Islet of Langerhans (tissue), 1 donor: ENCODE measurements around the gene SHISA2.

Experiments
- FAIRE-seq: peaks from one replicate; lab custom pipeline; 2011; peaks lifted over from hg19 to GRCh38; lab: Jason Lieb, UNC

The SHISA2 gene

DNA sequence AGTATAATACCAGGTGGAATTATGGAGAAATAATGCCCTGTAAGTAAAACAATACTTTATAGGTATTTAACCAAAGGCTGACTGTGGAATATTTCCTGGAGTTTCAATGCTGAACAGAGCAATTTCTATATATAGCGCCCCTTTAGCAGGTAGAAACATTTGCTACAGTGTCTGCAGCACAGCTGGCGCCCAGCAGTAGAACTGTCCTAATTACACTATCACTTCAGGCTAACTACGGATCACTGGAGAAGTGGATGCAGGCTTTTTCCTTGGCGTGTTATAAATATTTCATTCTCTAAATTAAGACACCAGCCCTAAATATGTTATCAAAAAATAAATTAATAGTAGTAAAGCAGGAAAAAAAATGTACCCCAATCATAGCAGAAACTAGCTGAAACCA, 3.1 kb downstream of the SHISA2 start:
- peak; percentile 58 for FAIRE-seq

DNA sequence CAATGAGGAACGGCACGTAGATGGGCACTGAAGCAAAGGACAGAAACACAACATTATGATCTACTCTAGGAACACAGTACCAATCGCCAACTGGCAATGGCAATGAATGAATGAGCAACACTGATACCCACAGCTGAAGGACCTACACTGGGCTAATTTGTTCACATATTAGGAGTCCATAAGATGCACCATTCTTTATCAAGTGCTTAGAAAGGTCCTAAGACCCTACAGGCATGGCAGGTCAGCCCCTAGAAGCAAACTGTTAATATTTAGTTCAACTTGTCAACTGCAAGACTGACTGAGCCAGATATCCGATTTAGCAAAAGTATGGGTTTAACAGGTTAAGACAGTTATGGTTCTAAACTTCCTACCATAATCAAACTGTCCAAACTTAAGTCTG, 4.8 kb downstream of the SHISA2 start:
- no peak for FAIRE-seq

DNA sequence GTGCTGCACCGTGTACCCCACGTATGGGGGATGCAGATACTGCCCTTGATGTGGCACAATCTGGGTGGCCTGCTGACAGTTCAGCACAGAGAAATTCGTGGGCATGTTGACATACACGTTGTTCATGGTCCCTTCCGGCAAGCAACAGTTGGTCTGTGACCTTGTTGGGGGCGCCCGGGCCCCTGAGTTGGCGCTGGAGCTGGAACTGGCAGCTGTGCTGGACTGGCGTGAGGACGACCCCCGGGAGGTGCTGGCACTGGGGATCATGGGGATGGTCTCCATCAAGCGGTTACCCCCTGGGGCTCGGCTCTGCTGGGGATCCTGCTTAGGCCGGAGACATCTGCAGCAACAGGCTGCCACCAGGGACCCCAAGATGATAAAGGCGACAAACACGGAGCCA, 5.2 kb downstream of the SHISA2 start:
- no peak for FAIRE-seq

DNA sequence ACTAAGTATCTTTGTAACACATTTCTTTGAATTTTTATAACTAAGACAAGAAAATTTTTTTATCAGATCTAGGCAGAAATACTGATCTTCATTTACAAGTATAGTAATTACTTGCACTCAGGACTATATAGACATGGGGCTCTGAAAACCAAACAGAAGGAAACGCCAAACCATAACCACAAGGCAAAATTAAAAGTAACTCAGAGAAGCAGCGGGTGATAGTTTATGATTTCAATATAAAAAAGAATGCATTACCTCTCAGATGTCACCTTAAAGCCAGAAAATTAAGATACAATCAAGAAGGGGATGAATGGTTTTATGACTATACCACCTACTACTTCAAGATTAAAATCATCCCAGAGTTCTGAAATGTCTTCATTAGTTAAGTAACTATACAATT, 6.7 kb downstream of the SHISA2 start:
- FAIRE-seq: no peak

DNA sequence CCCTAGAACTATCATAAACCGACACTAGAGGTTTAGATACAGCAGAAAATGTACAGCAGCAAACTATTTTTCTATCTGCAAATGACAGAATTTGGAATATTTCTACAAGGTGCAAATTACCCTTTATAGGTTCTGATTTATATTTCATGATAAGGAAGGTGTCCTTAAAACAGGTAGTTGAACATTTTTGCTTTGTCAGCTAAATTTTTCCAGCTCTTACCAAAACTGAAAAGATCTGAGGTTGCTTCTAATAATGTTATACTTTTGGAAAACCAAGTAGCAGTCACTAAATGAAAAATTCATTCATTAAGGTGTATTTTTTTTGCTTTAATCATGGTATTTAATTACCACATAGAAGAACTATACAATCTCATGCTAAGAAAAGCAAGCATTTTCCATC, 9.0 kb downstream of the SHISA2 start:
- no peak for FAIRE-seq

DNA sequence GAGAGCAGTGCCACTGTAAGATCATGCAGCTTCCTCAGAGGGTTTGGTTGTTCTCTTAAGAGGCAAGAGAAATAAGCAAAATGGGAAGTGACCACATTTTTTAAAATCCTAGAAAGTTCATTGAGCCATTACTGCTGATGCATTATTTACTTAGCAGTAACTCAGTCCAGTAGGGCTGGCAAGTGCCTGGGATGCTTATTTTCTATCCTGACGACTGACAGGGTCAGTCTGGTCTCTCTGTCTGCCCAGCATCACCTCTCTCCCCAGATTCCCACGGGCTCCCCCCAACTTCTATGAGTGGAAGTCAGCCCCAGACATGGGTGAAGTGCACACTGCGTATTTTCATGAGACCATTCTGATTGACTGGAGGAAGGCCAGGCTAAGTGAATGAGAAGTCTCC, 10.4 kb downstream of the SHISA2 start:
- FAIRE-seq: no peak

DNA sequence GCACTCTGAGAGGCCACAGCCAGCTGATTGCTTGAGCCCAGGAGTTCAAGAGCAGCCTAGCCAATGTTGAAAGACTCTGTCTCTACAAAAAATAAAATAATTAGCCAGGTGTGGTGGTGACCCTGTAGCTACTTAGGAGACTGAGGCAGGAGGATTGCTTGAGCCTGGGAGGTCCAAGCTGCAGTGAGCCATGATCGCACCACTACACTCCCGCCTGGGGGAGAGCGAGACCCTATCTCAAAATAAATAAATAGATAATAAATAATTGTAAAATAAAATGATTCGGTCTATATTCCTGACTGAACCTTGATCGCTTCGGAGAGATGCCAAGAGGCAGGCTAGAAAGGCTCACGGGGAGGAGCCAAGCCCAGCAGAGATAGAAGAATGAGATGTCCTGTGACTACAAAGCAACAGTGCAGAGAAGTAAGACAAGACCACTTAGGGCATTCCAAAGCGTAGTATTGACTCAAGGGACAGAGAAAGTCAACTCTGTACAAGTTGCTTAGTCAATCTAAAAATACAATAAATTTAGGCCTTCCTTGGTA, 12.8 kb downstream of the SHISA2 start:
- no peak for FAIRE-seq

DNA sequence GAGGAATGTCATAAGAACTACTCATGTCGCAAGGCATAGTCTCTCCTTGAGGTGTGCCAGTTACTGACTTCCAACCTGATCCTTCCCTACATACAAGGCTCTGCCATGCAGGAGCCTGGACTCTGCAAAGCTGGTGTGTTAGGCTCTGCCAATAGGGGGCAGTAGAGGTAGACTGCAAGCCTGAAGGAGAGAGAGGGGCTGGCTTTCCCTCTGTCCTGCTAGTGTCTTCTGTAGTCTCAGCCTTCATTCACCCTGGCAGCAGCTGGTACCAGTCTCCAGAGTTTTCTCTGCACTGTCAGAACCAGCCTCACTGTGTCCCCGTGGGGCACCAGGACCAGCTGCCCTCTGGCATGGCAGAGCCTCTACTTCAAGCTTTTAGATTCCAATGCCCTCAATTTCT, 14.5 kb downstream of the SHISA2 start:
- no peak for FAIRE-seq

DNA sequence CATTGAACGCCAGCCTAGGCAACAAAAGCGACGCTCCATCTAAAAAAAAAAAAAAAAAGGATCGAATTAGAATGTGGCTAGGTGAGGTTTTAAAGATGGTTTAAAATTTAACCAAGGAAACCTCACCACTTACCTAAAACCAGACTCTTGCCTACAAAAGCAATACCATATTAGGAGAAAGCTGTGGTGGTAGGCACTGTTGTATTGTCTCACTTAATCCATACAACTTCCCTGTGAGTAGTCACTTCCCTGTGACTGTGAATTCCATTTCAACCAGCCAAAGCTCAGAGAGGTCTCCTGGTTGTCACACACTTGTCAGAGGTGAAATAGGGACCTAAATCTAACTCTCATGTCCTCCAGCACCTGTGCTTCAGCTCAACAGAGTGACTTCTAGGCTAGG, 15.4 kb downstream of the SHISA2 start:
- FAIRE-seq: no peak

DNA sequence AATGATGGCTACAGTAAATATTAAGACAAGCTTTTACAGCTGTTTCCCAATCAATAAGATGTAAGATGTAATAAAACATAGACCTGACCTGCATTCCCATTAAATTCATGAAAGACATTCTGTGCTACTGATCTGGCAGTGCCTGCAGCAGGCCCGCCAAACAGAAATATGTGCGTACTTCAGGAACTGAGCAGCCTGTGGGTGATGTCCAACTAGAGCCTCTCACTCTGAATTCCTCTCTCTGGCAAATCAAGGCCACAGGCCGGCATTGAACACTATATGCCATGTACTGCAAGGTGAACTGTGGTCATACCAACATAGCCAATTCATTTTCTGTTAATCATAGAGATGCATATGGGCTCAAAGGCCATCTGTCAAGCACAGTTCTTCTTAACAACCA, 17.8 kb downstream of the SHISA2 start:
- no peak for FAIRE-seq

DNA sequence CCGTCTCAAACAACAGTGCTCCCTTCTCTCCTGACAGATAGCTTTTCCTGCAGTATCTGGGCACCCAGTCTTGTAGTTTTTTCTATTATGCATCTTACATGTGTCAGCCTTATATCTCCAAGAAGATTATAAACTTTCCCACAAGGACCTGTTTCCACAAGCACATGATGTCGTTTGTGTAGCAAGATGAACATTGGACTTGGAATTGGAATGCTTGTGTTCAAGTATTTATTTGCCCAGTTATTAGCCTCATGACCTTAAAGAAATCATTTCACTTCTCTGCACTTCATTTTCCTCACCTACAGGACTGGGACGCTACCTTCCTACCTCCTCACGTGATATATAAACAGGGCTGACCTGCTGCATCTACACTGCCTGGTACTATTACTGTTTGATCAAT, 21.5 kb downstream of the SHISA2 start:
- no peak for FAIRE-seq

DNA sequence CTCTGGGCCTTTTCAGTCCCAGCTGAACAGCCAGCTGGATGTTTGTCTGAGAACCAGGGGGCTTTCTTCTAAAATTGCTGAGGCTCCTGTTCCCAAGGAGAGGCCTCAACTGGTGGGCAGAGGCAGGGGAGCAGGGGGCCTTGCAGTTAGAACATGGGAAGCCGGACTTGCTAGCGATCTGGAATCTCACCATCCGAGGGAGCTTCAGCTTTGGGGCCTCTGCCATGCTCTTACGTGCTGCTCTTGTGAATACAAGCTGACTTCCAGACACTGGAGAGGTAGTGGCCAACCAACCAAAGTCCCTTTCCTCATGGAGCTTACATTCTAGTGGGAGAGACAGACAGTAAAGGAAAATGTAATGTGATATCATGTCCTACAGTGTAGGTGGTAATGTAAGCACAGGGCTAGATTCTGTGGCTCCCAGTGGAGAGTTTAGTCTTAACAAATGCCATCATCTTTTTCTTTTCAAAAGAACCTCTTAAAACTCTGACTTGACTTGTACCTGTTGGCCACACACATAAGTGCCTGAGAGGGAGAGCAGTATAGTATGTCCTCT, 22.2 kb downstream of the SHISA2 start:
- FAIRE-seq: no peak

DNA sequence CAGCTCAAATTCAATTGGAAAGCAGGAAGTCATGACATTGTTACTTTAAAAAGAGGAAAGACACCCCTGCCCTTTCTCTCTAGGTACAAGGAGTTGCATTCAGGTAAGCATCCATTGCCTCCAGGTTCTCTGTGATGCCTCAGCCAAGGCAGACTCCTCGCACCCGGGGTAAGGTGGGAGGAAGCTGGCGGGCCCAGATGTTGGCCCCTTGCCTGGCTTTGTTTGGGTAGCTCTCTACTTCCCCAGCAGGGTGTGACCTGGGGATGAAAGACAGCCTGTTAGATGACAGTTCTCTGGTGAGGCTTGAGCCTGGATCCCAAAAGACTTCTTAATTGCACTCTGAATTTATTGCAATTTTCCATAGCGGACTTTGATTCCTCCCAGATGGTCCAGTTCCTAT, 25.6 kb downstream of the SHISA2 start:
- no peak for FAIRE-seq

DNA sequence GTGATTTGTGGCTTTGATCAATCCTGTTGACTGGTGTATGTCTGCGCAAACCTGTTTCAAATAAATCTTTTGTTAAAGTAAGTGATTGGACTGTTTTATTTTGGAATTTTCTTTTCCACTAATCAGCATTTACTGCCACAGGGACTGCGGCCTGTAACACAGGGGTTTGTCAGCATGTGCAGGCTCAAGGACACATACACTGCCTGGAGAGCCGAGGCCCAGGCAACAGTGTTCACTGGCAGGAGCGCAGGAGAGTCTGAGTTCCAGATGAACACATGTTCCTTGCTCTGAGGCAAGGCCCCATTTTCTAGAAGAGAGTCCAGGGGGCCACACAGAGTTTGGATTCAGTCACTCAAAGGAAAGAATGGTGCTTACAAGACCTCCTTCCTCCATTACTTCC, 26.0 kb downstream of the SHISA2 start:
- no peak for FAIRE-seq

DNA sequence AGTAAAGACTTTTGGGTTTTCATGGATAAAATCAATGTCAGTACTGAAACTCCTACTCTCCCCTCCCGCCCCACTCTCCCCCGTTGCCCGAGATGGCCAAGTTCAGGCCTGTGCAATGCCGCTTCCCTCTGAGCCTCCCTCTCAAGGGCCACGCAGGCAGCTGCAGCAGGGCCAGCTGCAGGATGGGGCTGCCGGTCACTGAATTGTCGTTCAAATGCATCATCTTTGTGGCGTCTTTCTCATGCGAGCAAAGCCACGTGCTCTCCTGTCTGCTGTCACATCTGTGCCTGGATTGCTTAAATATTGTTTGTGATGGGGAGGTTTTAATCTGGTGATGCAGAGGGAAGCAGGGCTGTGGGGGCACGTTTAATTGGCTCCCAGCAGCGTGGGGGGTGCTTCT, 26.6 kb downstream of the SHISA2 start:
- FAIRE-seq: no peak

DNA sequence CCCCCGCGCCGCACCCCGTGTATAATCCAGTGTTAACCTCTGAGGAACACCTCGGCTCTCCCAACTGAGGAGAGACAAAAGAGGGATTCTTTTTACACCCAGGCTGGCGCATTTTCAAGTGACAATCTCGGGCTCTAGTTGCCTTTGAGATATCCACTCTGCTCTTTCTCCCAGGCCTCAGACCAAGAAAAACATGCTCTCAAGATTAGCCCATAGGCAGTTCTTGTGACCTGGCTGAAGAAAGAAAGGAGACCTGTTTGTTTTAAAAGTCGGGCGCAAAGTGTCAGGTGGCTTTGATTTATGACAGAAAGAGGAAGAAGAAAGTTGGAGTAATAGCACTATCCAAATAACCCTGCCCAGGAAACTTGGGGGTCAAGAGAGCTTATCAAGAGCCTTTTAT, 27.3 kb downstream of the SHISA2 start:
- no peak for FAIRE-seq

DNA sequence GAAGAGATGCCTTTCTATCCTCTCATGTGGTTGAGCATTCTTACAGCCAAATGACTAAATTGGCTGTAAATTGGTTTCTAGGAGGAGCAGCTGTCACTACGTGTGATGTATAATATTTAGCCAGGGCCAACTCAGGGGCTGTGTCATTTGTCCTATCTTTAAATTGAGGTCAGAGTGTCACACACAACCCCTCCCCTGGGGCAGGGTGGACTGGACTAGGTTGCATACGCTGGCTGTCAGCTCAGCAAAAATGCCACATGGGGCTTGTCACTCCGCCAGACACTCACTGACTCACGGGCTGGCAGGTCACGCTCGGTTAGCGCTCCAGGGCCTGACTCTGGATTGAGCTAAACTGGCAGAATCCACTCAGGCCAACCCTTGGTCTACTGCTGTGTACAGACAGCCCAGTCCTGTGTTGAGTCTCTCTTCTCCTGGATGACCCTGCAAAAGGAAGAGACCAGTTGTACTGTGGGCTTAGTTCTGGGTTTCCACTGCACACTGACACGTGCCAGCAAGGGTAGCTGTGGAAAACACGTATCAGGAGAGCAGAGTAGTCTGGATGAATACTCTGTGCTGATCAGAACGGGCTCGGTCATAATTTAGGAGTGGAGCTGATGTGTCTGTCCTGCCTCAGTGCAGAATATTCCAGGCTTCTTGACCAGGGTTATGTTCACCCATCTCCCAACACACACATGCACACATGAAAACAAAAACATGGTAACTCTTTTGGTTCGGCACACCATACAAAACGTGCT, 29.1 kb downstream of the SHISA2 start:
- no peak for FAIRE-seq

DNA sequence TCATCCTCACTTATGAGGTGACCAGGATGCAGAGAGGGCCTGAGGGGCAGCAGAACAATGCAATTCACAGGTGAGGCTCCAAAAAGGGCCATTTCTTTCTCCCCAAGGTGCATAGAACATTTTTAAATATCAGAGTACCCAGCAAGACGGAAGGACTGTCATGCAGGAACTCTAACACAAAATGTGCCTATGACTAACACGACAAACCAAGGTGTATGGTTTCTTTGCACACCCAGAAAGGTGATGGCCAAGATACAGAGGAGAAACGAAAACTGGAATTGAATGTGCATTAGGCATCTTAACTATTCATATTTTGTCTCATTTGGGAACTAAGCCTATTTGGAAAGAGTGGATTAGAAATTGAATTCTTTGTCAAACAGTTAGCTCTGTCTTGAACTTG, 29.9 kb downstream of the SHISA2 start:
- no peak for FAIRE-seq

DNA sequence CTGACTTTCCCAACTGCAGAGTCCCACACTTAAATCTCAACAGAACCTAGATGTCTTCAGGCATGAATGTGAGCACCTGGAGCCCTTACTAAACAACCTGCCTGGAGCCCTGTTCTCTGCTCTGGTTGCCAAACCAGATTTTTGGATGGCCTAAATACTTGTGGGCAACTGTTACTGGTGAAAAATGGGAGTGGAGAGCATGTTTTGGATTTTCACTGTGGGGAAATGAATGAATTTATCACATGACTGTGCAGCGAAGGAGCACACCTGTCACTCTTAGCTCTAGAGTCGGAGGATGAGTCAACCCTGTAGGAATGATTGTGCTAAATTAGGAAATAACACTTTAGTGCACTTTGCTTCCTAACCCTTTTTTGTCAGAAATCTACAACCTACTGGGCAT, 30.3 kb downstream of the SHISA2 start:
- no peak for FAIRE-seq

DNA sequence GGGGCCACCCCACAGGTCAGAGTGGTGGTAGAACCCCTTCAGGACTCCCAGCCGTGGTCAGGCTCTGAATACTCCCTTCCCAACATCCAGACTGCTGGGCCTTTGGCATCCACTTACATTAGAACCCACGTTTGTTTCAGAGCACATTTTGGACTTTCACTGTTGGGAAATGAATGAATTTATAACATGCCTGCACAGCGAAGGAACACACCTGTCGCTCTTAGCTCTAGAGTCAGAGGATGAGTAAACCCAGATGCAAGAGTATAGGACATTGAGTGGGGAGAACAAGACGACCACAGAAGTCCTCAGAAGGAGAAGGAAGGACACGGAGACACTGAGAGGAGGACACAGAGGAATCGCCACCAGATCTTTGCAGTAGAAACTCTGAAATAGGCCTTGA, 30.9 kb downstream of the SHISA2 start:
- no peak for FAIRE-seq

DNA sequence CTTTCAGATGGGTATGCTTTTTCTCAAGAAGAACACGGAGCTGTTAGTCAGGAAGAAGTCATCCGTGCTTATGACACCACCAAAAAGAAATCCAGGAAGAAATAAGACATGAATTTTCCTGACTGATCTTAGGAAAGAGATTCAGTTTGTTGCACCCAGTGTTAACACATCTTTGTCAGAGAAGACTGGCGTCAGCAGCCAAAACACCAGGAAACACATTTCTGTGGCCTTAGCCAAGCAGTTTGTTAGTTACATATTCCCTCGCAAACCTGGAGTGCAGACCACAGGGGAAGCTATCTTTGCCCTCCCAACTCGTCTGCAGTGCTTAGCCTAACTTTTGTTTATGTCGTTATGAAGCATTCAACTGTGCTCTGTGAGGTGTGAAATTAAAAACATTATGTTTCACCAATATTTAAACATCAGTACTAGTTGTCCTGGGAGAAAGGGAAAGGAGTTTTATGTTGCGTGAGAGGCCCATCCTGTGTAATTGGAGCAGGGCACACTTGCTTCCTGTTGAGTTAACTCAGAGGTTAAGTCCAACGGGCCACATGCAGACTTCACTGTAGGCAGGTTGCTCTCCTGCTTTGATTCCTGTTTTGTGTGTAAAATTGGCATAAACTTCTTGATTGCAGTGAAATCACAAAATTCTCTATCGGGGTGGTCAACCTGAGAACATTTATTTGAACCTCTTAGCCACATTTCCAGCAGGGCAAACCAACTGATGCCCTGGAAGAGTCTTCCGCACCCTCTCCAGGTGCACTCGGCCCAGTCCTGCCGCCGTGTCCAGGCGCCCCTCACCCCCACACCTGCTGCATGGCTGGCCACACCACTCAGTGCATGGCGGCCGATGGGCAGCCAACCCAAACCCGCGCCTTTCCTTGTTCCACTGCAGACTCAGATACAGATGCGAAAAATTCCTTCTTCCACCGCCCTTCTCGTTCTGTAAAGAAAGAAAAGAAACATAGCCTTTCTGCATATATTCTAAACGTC, 31.6 kb downstream of the SHISA2 start:
- FAIRE-seq: no peak

DNA sequence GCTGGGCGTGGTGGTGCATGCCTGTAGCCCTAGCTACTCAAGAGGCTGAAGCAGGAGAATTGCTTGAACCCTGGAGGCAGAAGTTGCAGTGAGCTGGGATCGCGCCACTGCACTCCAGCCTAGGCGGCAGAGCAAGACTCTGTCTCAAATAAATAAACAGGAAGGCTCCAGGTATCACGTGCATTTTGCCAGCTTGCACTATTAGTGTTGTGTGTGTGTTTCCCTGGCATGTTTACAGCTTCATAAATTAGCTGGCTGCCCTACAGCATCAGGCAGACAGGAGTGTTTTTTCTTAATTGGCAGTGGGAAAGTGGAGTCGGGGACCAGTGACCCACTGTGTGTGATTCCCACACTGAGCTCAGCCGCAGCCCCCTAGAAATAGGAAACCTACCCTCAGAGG, 32.6 kb downstream of the SHISA2 start:
- FAIRE-seq: no peak
